22Rv1 (cell line): ENCODE results near the gene S100A11.

ENCODE experiments used
- ZFX ChIP-seq: fragments of 450-650 bp; IDR thresholded peaks from 2 replicates; pipeline ENCODE4 v1.6.1; 2017; ENCODE audit warnings: antibody characterized with exemption, borderline replicate concordance
- TF ChIP-seq, protein P1 (sequence below): fragments of 450-650 bp; IDR thresholded peaks from 2 replicates; pipeline ENCODE4 v1.5.1; 2017; ENCODE audit warnings: mild to moderate bottlenecking

DNA sequence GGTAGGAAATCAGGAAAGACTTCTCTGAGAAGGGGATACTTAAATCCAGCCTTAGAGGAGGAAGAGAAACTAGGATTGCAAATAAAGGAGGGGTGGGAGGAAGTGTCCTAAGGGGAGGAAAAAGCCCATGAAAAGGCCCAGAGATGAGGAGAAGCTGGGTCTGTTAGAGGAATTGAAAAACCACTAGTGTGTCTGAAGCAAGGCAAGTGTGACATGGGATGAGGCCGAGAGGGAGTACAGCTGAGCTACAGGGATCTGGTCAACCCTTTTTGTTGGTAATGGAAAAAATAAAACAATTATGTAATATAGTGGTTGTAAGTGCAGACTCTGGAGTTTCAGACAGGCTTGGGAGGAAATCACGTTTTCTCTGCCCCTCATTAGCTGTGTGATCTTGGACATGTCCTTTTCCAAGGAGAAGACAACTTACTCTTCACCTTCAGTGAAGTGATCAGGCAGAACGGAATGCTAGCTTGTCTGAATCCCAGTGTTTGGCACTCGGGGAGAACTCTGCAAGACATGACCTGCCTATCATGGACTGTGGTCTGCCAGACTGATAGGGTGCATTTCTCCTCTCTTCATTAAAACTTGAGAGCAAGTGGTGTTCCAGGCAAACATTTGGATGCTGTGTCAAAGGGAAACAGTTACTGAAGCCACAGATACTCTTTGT, 35.7 kb downstream of the S100A11 start:
- TF ChIP-seq, protein P1, sequence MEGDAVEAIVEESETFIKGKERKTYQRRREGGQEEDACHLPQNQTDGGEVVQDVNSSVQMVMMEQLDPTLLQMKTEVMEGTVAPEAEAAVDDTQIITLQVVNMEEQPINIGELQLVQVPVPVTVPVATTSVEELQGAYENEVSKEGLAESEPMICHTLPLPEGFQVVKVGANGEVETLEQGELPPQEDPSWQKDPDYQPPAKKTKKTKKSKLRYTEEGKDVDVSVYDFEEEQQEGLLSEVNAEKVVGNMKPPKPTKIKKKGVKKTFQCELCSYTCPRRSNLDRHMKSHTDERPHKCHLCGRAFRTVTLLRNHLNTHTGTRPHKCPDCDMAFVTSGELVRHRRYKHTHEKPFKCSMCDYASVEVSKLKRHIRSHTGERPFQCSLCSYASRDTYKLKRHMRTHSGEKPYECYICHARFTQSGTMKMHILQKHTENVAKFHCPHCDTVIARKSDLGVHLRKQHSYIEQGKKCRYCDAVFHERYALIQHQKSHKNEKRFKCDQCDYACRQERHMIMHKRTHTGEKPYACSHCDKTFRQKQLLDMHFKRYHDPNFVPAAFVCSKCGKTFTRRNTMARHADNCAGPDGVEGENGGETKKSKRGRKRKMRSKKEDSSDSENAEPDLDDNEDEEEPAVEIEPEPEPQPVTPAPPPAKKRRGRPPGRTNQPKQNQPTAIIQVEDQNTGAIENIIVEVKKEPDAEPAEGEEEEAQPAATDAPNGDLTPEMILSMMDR: no peak
- TF ChIP-seq ZFX: no peak
